K562 treated with DMSO at 1 percent for 4 hours (cell line): ENCODE measurements around the gene DCTN1. TPM values are rescaled to one million over a fixed set of nuclear protein-coding genes. Genes with fewer than 3 reads are reported as not detected.

Experiments
- total RNA-seq: library from RNA; unstranded; fragments of 300-600 nt; gene quantifications from 2 replicates; pipeline ENCODE4 v1.2.3, GENCODE V29; 2022; ENCODE audit not compliant: insufficient read depth

Gene DCTN1
- 51.5 and 62.4 TPM in 2 replicates for total RNA-seq

DNA sequence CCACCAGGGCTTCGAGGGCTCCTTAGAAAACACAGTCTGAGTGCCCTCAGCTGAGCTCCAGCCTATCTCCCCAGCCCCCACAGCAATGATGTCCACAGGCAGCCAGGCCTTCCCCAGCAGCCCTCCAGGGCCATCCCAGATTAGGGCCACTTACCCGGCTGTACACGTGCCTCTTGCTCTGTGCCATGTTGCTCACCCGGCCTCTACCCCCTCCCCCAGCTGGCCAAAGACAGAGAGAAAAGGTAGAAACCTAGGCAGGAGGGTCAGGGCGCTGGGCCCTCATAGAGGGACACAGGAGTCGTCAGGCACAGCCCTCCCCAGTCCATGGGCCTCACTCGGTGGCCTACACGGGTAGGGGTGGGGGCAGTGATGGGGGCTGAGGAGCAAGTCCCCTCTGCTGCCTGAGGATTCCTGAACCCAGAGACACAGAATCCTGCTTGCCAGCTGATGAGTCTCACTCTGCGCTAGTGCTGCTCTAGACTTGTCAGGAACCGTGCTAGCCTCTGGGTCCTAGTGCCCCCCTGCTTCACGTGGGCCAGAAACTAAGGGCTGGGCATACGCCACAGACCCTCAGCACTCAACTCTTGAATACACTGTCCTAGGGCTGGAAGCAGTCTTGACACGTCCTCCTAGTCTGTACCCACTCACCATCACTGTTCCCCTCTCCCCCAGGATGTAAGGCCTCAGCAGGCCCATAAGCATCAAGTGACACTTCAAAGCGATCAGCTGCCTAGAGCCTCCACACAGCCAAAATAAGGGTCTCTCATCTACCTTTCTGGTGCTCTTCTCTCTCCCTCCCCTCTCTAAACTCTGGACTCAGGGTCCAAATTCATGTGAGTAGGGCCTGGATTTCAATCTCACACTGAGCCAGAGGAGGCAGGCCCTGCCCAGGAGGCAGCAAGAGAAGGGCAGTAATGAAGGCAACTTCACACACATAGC lies at the start of gene DCTN1:
Gene DCTN1, minus strand, starts transcription at position 461 of the 939 bp plus-strand sequence. Its CDS starts 274 bp downstream, at position 187.

DNA sequence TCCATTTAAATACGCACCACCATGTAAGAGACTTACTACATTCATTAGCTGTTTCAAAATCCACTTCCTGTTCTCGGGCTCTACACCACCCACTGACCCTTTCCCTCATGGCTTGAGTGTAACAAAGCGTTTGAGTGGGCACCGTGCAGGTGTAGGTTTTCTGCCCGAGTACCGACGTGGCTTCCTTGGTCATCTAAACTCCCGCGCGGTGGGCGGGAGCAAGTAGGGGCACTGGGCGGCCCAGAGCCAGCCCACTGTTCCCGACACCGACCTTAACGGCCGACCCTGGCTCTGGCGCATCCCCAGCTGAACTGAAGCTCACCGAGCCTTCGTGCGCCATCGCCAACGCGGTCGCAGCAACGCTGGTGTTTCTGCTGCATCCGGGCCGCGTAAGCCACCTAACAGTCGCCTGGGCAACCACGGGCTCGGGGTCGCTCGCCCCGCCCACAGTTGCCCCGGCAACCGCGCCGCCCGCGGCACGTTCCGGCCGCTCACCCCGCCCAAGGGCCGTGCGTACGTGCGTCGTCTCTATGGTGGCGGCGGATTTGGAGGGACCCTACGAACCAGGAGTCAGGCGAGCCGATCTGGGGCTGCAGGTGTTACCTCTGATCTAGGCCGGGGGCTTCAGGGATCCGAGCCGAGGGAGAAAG lies 41.2 kb upstream of the DCTN1 start, which contains the start of the genes C2orf81 and WDR54:
Gene C2orf81, minus strand, starts transcription at position 399 of the 650 bp plus-strand sequence. Its CDS starts 59 bp downstream, at position 340.
Gene WDR54, plus strand, starts transcription at position 510 of the 650 bp plus-strand sequence. CDS start 424 bp downstream, outside the sequence.

DNA sequence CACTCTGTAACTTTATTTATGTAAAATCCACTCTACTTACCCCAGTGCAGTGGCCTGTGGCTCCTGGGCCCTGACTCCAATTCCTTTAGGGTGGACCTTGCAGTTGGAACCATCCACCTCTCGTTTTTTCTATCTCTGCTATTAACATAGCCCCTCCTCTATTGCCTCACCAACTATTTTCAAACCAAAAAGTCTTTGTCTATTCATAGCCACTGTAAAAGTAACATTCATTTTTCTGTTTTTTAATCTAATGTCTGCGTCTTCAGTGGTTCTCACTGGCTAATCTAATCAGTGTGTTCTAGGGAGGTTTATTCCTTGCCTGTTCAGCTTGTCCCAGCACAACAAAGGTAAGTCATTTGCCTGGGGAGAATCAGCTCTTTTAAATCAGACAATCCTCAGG lies 36.8 kb downstream of the DCTN1 start, which contains the start of gene SLC4A5:
Gene SLC4A5, minus strand, starts transcription at position 101 of the 400 bp plus-strand sequence. CDS start 28,393 bp downstream, outside the sequence.

Other genes starting within 250 kb of the DCTN1 start
- 67.8 and 96.8 TPM in 2 replicates for gene BOLA3, start 232.4 kb downstream of the DCTN1 start, total RNA-seq
- gene MOB1A, start 201.4 kb downstream of the DCTN1 start, total RNA-seq = 67.4 and 69.4 TPM in 2 replicates
- gene MTHFD2, start 181.7 kb downstream of the DCTN1 start, total RNA-seq = 263 and 273 TPM in 2 replicates
- 0.18 and 0.19 TPM in 2 replicates for gene SLC4A5, start 36.9 kb downstream of the DCTN1 start, total RNA-seq
- gene C2orf81, start 41.3 kb upstream of the DCTN1 start, total RNA-seq = 1.9 TPM in 1 of 2 replicates, not detected in the other
- 5.0 and 9.9 TPM in 2 replicates for gene WDR54, start 41.4 kb upstream of the DCTN1 start, total RNA-seq
- 3.1 and 3.5 TPM in 2 replicates for gene RTKN, start 61.6 kb upstream of the DCTN1 start, total RNA-seq
- 11.7 and 12.3 TPM in 2 replicates for gene INO80B, start 74.8 kb upstream of the DCTN1 start, total RNA-seq
- 30.7 and 38.6 TPM in 2 replicates for gene WBP1, start 78.1 kb upstream of the DCTN1 start, total RNA-seq
- 67.0 and 69.3 TPM in 2 replicates for gene MOGS, start 85.1 kb upstream of the DCTN1 start, total RNA-seq
- gene MRPL53, start 92.4 kb upstream of the DCTN1 start, total RNA-seq = 40.6 and 79.9 TPM in 2 replicates
- gene CCDC142, start 102.7 kb upstream of the DCTN1 start, total RNA-seq = 3.1 and 3.5 TPM in 2 replicates
- gene TTC31, start 102.8 kb upstream of the DCTN1 start, total RNA-seq = 12.2 and 12.6 TPM in 2 replicates
- gene LBX2, start 119.3 kb upstream of the DCTN1 start, total RNA-seq = 5.0 and 8.8 TPM in 2 replicates
- 17.9 and 23.7 TPM in 2 replicates for gene PCGF1, start 127.4 kb upstream of the DCTN1 start, total RNA-seq
- gene TLX2, start 134.1 kb upstream of the DCTN1 start, total RNA-seq = 0.30 TPM in 1 of 2 replicates, not detected in the other
- gene DQX1, start 145.9 kb upstream of the DCTN1 start, total RNA-seq = 0.23 TPM in 1 of 2 replicates, not detected in the other
- gene AUP1, start 149.4 kb upstream of the DCTN1 start, total RNA-seq = 139 and 171 TPM in 2 replicates
- 48.2 and 59.0 TPM in 2 replicates for gene HTRA2, start 149.6 kb upstream of the DCTN1 start, total RNA-seq
- gene LOXL3, start 173.6 kb upstream of the DCTN1 start, total RNA-seq = 0.33 and 1.8 TPM in 2 replicates
- 22.1 and 27.0 TPM in 2 replicates for gene DOK1, start 174.4 kb upstream of the DCTN1 start, total RNA-seq